ENCODE measurements around the gene RENBP.

RENBP gene

GRCh38 chrX:153919281-153919680, 25.2 kb downstream of the RENBP start:
- no peaks in the 10 kb centered on the region for H3K27me3 ChIP-seq (replicated peaks; ENCODE audit: insufficient read depth, low read length)
- no peak overlapping the region for H3K4me2 ChIP-seq (ENCODE audit: low read depth, low read length)
- no peak for TF ChIP-seq EZH2phosphoT487 (IDR thresholded peaks at IDR 0.05; ENCODE audit: low read length)
- TF ChIP-seq EZH2 (optimal IDR thresholded peaks at IDR 0.05; ENCODE audit: low read depth, low read length), result no peak
- no peak for TF ChIP-seq CTCF (IDR thresholded peaks at IDR 0.05; ENCODE audit: low read length)
- peaks cover 28% of the 10 kb centered on the region for H3K79me2 ChIP-seq (ENCODE audit: low read length)
- no peaks in the 10 kb centered on the region for H3K9me3 ChIP-seq (replicated peaks; ENCODE audit: insufficient read depth, low read length)
- H3K27ac ChIP-seq (ENCODE audit: low read length), result no peak overlapping the region
- H2AFZ ChIP-seq (ENCODE audit: low read length), result no peak overlapping the region
- no peaks in the 10 kb centered on the region for H3K36me3 ChIP-seq (replicated peaks; ENCODE audit: insufficient read depth, low read length)
- no peak for DNase-seq
- H3F3A ChIP-seq (ENCODE audit: insufficient read depth, low read length), result peaks cover 4% of the 10 kb centered on the region; the same call in 1 of the 2 replicates
- H3K4me3 ChIP-seq (ENCODE audit: low read length), result no peak overlapping the region
- no peaks in the 10 kb centered on the region for H3K9me2 ChIP-seq (replicated peaks; ENCODE audit: insufficient read depth, low read length)
- H4K20me1 ChIP-seq (ENCODE audit: insufficient read depth, low read length), result no peaks in the 10 kb centered on the region
- no peak overlapping the region for H3K9ac ChIP-seq (ENCODE audit: low read length)
- H3K4me1 ChIP-seq (ENCODE audit: low read length), result 0 out of 2 replicates have a peak, but pooled peaks cover 2% of the 10 kb centered on the region

- TF ChIP-seq CTCF (IDR thresholded peaks at IDR 0.05; ENCODE audit: low read length), result no peak
- no peak for TF ChIP-seq EZH2 (optimal IDR thresholded peaks at IDR 0.05; ENCODE audit: low read depth, low read length)
- no peak for TF ChIP-seq EZH2phosphoT487 (IDR thresholded peaks at IDR 0.05; ENCODE audit: low read length)
- H3K79me2 ChIP-seq (ENCODE audit: low read length), result peaks cover 15% of the 10 kb centered on the region
- H3K9me2 ChIP-seq (replicated peaks; ENCODE audit: insufficient read depth, low read length), result no peaks in the 10 kb centered on the region
- no peak for DNase-seq
- no peaks in the 10 kb centered on the region for H4K20me1 ChIP-seq (ENCODE audit: insufficient read depth, low read length)
- no peak overlapping the region for H3K4me3 ChIP-seq (ENCODE audit: low read length)
- no peak overlapping the region for H2AFZ ChIP-seq (ENCODE audit: low read length)
- no peaks in the 10 kb centered on the region for H3K36me3 ChIP-seq (replicated peaks; ENCODE audit: insufficient read depth, low read length)
- no peak overlapping the region for H3K9ac ChIP-seq (ENCODE audit: low read length)
- H3K4me1 ChIP-seq (ENCODE audit: low read length), result no peaks in the 10 kb centered on the region
- no peaks in the 10 kb centered on the region for H3F3A ChIP-seq (ENCODE audit: insufficient read depth, low read length)
- H3K27me3 ChIP-seq (replicated peaks; ENCODE audit: insufficient read depth, low read length), result no peaks in the 10 kb centered on the region
- H3K4me2 ChIP-seq (ENCODE audit: low read depth, low read length), result no peak overlapping the region
- H3K27ac ChIP-seq (ENCODE audit: low read length), result no peak overlapping the region
- H3K9me3 ChIP-seq (replicated peaks; ENCODE audit: insufficient read depth, low read length), result no peaks in the 10 kb centered on the region
Measured at GRCh38 chrX:153917869-153918268, 26.6 kb downstream of the RENBP start.

DNA sequence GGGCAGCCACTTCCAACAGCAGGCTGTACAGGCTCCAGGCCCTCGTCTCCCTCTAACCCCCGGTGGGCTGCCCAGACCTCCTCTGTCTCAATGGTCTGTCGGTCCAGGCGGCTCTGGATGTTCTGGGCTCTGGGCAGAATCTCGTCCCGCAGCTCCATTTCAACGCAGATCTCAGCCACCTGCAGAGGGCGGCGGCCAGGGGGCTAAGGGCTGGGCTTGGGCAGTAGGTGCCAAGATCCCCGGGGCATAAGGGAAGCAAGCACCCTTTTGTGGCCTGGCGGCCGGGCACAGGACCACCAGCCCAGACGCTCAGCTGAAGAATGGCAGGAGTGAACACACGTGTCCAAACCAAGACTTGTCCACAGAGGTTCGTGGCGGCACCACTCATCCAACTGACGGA, 30.7 kb downstream of the RENBP start:
- H3K27me3 ChIP-seq (replicated peaks; ENCODE audit: insufficient read depth, low read length), result no peaks in the 10 kb centered on the region
- no peaks in the 10 kb centered on the region for H3K36me3 ChIP-seq (replicated peaks; ENCODE audit: insufficient read depth, low read length)
- no peak overlapping the region for H3K27ac ChIP-seq (ENCODE audit: low read length)
- H3K4me3 ChIP-seq (ENCODE audit: low read length), result no peak overlapping the region
- H2AFZ ChIP-seq (ENCODE audit: low read length), result no peak overlapping the region
- H3K9me2 ChIP-seq (replicated peaks; ENCODE audit: insufficient read depth, low read length), result no peaks in the 10 kb centered on the region
- H3K79me2 ChIP-seq (ENCODE audit: low read length), result no peaks in the 10 kb centered on the region
- DNase-seq, result no peak
- H3K9ac ChIP-seq (ENCODE audit: low read length), result no peak overlapping the region
- no peaks in the 10 kb centered on the region for H3K9me3 ChIP-seq (replicated peaks; ENCODE audit: insufficient read depth, low read length)
- H3K4me2 ChIP-seq (ENCODE audit: low read depth, low read length), result no peak overlapping the region
- no peaks in the 10 kb centered on the region for H3F3A ChIP-seq (ENCODE audit: insufficient read depth, low read length)
- no peaks in the 10 kb centered on the region for H3K4me1 ChIP-seq (ENCODE audit: low read length)
- no peak for TF ChIP-seq EZH2phosphoT487 (IDR thresholded peaks at IDR 0.05; ENCODE audit: low read length)
- no peak for TF ChIP-seq CTCF (IDR thresholded peaks at IDR 0.05; ENCODE audit: low read length)
- TF ChIP-seq EZH2 (optimal IDR thresholded peaks at IDR 0.05; ENCODE audit: low read depth, low read length), result no peak
- H4K20me1 ChIP-seq (ENCODE audit: insufficient read depth, low read length), result no peaks in the 10 kb centered on the region

Measured in MM.1S (cell line).